Mucosa of gallbladder (tissue), 1 donor: Measurements from ENCODE around the gene PLOD1. TPM values are rescaled to one million over a fixed set of nuclear protein-coding genes. Genes with fewer than 3 reads are reported as not detected.
"Not testable (repeated sequence)": the region's sequence is repeated elsewhere in the genome, so short reads cannot be mapped to it uniquely, and the experiment has no call there.

Experiments used
- DNase-seq: peaks from one replicate; pipeline ENCODE4 v3.0.0-alpha.2; 2020; ENCODE audit warnings: low spot score
- total RNA-seq: library from RNA; stranded (reverse); gene quantifications from one replicate; pipeline ENCODE4 v1.2.1, GENCODE V29; 2021
- donor health status: DM: no; HTN: no; CAD: no.

The PLOD1 gene
- total RNA-seq, 1 donor from 2014 or later: 100 TPM

DNA sequence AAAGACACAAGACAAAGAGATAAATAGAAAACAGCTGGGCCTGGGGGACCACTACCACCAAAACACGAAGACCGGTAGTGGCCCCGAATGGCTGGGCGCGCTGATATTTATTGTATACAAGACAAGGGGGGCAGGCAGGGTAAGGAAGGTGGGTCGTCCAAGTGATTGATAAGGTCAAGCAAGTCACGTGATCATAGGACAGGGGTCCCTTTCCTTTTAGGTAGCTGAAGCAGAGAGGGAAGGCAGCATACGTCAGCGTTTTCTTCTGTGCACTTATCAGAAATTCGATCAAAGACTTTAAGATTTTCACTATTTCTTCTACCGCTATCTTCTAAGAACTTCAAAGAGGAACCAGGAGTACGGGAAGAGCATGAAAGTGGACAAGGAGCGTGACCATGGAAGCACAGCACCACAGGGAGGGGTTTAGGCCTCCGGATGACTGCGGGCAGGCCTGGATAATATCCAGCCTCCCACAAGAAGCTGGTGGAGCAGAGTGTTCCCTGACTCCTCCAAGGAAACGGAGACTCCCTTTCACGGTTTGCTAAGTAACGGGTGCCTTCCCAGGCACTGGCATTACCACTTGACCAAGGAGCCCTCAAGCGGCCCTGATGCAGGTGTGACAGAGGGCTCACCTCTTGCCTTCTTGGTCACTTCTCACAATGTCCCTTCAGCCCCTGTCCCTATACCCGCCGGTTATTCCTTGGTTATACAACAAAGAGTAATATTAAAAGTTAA, 21.9 kb upstream of the PLOD1 start:
- not testable (repeated sequence) for DNase-seq

DNA sequence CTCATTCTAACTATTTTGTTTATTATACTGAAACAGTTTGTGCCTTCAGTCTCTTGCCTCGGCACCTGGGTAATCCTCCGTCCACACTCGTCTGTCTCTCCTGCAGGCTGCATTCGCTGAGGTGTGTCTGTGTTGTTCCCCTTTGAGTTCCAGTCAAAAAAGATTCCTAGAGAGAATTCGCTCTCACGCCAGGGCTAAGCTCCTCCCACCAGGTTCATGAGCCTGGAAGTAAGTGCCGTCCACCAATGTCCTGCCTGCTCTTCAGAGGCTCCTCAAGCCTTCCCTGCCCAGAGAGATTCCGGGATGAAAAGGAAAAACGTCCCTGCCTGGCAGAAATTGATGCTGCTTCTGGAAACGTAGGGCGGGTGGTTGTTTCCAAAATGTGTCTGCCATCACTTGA, 21.2 kb upstream of the PLOD1 start:
- DNase-seq: no peak

DNA sequence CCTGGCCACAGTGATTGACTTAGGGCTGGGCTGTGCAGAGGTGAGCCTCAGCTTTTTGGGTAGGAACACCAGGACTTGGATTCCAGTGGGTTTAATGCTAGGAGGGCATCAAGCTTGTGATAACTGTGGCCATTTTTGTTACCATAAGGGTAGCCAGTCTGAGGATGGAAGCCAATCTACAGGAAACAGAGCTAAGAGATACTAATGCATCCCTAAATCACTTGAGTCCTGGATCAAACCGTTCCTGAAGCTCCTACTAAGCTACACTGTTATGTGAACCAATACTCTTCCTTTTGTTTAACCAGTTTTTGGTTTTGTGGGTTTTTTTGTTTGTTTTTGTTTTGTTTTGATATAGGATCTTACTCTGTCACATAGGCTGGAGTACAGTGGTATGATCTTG, 20.5 kb upstream of the PLOD1 start:
- no peak for DNase-seq

DNA sequence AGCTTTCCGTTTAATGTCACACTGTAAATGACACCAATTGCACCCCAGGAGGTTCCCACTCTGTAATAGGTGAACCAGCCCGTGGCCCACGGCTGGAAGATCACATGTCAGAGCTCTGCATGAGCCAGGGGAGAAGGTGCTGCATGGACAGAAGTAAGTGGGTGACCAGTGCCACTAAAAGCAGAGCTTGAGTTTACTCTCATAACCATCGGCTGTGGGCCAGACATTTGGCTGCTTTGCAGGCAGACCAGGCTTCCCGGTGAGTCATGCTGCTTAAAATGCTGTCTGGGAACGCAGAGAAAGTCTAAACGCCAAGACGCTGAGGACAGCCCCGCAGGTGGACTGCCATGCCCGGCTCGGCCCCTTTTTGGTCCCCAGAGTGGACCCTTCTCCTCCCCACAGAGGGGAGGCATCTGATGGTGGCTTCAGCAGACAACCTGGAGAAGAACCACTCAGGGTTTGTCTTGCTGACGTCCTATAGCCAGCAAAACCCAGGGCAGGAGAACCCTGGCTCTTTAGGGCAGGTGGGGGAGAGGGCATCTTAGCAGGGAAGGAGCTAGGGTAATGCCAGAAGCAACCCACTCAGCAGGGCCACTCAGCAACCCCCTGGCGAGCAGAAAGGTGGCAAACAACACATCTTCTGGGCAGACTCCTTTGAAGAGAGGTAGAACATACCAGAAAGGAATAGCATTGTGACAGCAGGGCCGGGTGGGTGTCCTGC, 15.6 kb upstream of the PLOD1 start:
- peak; percentile 40 for DNase-seq

DNA sequence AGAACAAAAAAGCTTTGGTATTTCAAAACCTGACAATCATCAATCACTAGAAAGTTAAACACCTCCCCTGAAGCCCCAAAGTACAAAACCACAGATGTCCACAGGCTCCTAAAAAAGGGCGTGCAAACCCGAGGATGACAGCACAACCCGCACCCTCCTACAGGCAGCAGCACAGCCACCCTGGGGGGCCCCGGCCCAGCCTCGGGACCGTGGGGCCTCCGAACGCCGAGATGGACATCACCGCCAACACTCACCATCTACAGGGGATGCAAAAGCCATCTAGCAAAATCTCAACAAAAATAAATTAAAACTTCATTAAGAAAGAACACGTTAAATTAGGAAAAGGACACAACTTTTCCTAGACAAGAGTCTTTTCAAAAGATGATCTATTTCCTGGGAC, 14.9 kb upstream of the PLOD1 start:
- no peak for DNase-seq

DNA sequence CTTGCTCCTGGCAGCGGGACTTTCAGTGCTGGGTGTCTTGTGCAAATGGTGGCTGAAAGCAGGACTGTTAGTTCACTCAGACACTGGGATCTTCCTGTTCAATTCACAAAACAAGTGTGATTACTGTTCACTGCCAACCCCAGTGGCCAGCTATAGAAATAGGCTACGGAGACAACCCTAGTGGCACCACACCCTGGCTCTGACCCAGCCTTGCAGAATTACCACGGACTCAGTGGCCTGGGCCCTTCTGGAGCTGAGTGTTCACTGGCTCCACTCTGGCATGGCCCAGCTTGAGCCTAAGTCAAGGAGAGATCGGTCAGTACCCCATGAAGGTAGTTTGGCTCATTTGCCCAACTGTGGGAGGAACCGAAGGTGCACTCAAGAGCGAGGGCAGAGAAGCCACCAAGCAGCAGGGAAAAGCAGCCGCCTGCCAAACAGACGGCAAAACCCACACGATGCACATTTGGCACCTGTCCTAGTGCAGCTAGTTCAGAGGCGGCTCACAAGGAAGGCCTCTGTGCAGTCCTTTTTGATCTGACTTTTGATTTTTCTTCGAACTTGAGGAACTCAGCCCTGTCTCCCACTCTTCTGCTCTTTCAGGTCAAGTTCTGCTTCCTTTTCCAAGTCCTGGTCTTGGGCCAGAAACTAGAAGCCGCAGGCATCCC, 14.1 kb upstream of the PLOD1 start:
- no peak for DNase-seq

DNA sequence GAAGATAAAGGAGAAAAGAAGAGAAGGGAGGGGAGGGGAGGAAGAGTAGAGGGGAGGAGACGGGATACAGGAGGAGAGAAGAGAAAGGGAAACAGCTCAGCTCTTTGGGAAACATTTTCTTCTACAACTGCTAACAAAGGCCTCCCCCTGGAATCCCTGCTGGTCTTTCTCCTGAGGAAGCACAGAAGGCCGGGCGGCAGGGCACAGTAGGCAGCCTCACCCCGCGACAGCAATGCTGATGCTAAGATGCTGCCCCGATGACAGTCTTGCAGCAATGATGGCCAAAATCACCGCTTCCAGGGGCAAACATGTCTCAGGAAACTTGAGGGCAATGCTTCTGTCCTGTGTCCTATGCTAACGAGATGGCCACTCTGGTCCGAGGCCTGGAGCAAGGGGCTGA, 13.5 kb upstream of the PLOD1 start:
- no peak for DNase-seq

DNA sequence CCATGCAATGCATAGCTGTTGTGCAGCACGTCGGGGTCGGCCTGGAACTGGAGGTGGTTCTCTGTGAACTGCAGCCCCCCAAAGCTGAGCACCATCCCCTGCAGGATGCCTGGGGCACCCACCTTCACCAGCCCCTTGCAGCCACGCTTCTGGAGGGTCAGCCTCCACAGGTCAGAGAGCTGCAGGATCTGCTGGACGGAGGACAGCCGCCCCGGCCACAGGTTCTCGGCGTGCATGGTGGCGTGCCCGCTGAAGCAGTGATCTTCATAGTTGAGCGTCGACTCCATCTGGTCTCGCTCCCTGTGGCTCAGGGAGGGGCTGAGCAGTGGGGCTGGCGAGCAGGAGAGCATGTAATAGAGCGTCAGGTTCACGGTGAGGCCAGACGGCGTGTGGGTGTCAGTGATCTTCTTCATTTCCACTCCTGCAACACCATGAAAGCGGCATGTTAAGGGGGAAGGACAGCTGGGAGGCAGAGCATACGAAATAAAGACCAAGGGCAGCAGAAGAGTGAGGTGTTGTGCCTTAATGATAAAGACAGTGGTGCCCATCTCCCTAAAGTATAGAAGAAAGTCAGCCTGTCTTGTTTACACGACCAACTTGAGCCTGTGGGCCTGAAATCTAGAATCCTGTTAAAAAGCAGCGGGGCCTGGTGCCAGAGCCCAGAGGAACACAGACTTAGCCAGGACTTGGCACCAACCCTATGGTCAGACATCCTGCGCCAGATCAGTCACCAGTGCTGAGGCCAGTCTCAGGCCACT, 11.3 kb upstream of the PLOD1 start:
- no peak for DNase-seq

DNA sequence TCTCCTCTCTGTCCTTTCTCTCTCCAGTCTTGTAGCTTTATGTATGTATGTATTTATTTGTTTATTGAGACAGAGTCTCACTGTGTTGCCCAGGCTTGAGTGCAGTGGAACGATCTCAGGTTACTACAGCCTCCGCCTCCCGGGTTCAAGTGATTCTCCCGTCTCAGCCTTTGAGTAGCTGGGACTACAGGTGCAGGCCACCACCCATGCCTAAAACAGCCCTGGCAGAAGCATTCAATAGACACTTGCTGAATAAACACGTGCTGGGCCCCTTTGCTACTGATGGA, 10.7 kb upstream of the PLOD1 start:
- DNase-seq: no peak

DNA sequence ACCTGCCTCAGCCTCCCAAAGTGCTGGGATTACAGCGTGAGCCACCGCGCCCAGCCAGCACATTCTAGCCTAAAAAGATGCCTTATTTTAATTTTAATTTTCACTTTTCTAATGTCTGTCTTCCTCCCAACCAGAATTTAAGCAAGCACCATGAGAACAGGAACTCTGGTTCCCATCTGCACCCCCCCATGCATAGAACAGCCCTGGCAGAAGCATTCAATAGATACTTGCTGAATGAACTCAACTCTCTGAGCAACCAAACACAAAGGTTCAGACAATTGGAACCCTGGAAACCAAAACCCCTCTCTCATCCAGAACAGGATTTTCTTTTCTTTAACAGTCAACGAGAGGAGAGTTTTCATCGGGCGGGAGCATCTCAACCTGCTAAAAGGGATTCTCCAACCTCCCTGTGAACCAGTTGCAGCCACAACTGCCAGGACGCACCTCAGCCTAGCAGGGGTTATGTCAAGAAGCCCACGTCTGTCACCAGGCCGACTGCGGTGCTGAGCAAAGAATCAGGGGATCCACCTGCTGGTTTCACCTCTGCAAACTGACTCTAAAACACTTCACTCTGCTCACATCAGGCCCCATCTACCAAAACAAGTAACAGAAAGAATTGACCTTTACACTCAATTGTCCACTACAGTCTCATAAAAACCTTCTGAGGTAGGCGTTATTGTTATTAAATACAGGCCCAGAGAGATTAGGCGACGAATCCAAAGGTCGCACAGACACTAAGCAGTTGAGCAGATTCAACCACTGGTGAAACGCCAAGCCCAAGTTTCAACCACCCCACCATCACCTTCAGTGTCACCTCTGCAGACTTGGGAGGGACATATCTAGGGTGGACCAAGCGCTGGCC, 10.0 kb upstream of the PLOD1 start:
- DNase-seq: no peak

DNA sequence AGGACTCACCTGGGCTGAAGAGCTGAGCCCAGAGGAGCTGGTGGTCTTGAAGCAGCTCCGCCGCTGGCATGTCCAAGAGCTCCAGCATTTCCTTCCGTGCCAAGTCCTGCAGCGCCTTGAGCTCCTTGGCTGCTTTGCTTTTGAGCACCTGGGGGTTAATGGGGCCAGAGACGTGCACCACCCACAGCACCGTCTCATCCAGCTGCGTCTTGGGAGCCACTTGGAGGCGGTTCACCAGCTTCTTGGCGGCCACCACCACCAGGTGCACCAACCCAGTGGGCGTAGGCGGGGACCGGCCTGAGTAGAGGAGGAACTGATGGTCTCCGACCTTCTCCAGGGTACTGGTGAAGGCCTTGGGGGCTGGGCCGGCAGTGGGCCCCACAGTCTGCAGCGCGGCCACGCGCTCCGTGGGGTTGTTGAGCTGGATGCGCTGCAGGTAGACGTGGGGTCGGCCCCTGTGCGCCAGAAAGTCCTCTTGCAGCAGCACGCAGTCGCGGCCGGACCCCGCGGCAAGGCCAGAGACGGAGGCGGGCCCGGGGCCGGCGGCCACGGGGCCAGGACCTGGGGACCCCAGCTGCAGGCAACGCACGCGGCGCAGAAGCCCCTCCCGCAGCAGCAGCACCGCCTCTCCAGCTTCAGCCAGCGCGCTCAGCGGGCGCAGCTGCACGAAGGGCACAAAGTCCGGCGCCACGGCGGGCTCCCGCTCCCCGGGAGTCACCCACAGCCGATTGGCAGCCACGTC, 9.2 kb upstream of the PLOD1 start:
- not testable (repeated sequence) for DNase-seq

DNA sequence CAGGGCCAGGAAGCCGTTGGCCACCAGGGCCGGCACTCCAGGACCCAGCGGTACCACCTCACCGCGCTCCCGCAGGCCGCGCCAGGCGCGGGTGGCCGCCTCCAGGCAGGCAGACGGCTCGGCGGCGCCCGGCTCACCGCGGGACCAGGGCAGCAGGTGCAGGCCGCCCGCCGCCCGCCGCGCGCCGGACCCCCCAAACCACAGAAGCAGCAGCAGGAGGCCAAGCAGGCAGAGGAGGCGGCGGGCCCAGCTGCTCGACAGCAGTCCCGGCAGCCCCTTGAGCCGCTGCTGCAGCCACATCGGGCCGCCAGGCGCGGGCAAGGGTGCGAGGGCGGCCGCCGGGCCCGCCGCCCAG, 8.6 kb upstream of the PLOD1 start:
- no peak for DNase-seq

DNA sequence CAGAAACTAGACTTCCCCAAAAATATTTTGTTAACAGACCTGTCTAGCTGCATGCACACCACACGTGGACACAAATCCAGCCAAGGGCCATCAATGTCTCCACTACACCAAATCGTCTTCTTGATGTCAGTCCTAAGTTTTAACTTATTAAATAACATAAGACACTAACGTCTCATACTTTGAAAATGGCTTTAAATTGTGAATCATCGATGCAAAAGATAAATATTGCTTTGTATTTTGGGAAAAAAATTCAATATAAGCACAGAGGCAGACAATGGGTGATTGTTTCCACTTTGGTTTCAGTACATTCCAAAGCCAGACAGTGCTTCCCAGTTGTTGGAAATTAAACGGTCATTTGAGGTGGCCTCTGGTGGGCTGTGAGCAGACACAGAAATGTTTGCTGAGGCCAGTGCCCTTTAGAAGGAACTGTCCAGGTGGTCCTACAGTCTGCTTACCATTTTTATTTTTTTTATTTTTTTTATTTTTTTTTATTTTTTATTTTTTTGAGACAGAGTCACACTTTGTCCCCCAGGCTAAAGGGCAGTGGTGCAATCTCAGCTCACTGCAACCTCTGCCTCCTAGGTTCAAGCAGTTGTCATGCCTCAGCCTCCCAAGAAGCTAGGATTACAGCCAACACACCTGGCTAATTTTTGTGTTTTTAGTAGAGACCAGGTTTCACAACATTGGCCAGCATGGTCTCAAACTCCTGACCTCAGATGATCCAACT, 6.5 kb upstream of the PLOD1 start:
- no peak for DNase-seq

DNA sequence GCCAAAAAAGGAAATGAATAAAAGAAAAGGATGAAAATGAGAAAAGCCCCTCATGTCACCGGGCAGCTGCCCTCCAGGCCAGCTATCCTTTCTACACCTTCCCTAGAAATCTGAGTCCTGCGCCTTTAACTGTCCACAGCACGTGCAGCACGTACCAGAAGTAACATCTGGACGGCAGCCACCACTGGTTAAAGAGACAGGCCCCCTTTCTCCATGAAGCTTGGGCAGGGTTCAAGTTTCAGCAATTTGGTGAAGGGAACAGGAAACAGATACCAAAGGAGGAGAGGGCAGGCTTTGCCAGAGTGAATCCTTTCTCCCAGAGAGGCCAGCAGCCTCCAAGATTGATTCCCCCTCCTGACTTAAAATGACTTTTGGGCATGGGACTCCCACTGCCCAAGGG, 4.7 kb upstream of the PLOD1 start:
- DNase-seq: peak; percentile 68

DNA sequence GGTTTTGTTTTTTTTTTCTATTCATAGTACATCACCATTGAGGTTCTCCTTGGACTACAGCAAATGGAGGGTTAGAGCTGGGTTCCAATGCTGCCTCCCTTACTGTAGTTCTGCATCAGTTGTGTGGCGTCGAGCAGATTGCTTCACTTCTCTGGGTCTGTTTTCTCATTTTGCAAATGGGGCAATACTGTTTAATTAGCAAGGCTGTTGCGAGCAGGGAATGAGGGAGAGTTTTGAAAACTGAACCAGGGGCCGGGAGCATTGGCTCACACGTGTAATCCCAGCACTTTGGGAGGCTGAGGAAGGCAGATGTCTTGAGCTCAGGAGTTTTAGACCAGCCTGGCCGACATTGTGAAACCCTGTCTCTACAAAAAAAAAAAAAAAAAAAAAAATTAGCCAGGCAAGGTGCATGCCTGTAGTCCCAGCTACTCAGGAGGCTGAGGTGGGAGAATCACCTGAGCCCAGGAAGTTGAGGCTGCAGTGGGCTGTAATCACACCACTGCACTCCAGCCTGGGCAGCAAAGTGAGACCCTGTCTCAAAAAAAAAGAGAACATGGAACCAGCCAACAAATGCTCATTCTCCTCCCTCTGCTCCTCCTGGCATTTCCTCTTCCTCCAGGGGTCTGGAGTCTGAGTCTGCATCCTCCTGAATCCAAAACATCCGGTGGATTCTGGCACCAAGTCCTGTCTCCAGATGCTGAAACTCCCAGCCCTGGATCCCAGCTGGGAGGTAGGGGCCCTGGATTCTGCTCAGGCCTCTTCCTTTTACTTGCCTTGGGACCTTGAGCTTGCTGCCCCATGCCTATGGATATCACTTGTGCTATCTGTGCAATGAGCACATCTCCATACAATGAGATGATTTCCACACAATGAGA, 3.7 kb upstream of the PLOD1 start:
- DNase-seq: no peak

DNA sequence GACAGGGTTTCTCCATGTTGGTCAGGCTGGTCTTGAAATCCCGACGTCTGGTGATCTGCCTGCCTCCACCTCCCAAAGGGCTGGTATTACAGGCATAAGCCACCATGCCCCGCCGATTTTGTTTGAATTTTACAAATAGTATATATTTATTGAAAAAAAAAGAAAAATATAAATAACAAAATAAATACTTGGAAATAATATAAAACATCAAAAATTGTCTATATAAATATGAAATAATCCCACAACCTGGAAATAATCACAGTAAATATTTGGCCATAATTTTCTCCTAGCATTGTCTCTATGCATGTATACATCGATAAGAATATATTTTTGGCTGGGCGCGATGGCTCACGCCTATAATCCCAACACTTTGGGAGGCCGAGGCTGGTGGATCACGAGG, 2.7 kb upstream of the PLOD1 start:
- no peak for DNase-seq

DNA sequence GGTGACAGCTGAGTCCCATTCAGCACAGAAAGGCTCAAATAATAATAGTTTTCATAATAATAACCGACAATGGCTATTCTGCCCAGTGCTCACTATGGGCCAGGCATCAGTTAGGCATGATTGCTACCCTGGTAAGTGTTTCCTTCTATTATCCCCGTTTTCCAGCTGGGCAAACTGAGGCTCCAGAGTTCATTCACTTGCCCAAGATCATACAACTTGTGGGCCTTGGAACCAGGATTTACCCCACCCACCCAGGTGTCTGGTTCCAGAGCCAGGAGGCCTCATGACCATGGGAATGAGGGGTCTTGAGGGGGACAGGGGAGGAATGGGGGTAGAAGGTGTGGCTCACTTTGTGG, 518 bp downstream of the PLOD1 start:
- no peak for DNase-seq

DNA sequence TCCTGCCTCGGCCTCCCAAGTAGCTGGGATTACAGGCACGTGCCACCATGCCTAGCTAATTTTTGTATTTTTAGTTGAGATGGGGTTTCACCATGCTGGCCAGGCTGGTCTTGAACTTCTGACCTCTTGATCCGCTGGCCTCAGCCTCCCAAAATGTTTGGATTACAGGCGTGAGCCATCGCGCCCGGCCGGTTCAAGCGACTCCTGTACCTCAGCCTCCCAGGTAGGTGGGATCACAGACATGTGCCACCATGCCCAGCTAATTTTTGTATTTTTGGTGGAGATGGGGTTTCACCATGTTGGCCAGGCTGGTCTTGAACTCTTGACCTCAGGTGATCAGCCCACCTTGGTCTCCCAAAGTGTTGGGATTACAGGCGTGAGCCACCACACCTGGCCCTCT, 1.2 kb downstream of the PLOD1 start:
- DNase-seq: not testable (repeated sequence)
